ENCODE data around the gene RAD51B.
"Not testable (repeated sequence)": the region's sequence is repeated elsewhere in the genome, so short reads cannot be mapped to it uniquely, and the experiment has no call there.

The RAD51B gene

DNA sequence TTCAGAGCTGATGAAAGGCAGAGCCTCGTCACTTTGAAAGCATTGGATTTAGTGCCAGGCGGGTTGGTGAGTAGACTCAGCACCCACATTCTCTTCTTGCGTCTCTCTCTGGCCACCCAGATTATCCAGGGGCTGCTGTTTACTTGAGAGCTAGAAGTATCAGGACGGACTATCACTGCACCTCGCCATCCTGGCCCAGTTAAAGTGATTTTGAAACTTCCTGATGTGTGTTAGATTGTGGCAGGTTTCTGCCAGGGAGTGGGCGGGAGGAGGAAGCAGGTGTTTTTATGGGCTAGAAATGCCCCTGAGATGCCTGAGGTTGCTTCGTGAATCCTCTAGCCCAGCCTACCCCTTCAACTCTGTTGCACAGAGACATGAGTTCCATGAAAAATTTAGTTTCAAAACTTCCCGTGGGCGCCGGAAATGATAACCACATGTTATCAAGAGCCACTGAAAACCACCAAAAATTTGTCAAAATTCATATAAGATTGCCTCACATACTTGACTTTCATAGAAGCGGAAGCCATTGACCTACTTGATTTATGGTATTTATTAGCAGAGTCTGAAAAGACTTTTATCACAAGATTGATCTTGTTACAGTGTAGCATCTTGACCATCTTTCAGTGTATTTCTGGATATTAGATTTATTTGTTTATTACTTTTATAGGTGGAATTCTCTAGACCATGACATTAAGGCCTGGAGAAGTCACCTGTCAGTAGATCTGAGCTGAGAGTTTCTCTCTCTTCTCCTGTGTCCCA lies 466.0 kb downstream of the RAD51B start:
- DNase-seq = no peak

DNA sequence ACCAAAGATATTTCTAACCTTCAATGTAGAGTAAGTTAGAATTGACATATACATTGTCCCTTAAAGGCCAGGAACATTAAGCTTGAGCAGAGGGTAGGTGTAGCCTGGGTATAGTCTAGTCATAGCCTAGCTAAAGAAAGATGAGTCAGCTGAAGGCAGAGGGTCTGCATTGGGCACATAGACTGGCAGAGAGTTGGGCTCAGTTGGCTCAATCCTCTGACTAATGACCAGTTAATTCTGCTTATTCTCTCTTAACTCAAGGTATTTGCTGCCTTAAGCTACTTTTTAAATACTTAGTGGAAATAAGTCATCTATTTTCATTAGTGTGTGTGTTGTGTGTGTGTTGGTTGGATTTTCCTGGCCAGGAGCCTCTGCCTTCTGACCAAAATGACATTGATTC lies 467.1 kb downstream of the RAD51B start:
- no peak for DNase-seq

DNA sequence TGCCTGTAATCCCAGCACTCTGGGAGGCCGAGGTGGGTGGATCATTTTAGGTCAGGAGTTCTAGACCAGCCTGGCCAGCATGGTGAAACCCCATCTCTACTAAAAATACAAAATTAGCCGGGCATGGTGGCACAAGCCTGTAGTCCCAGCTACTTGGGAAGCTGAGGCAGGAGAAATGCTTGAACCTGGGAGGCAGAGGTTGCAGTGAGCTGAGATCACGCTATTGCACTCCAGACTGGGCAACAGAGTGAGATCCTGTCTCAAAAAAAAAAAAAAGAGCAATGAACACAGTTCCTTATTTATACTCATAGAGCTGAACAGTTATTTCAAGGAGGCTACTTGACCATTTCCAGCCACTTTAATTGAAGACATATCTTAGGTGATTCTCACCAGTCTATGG lies 469.9 kb downstream of the RAD51B start:
- DNase-seq = not testable (repeated sequence)

DNA sequence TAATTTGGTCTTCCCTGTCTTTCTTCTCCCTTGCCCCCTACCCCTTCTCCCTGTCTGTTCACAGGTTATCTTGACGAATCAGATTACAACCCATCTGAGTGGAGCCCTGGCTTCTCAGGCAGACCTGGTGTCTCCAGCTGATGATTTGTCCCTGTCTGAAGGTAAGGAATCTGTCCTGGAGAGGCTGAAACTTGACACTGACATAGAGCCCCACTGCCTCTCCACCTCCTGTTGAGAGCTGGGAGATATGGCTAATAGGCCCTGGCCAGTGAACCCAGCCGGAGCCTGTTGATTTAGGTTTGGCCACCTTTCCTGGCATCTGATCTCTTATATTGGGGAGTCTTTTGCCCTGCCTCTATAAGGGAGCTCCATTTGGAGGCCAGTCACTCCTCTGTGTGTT lies 472.2 kb downstream of the RAD51B start:
- no peak for DNase-seq

DNA sequence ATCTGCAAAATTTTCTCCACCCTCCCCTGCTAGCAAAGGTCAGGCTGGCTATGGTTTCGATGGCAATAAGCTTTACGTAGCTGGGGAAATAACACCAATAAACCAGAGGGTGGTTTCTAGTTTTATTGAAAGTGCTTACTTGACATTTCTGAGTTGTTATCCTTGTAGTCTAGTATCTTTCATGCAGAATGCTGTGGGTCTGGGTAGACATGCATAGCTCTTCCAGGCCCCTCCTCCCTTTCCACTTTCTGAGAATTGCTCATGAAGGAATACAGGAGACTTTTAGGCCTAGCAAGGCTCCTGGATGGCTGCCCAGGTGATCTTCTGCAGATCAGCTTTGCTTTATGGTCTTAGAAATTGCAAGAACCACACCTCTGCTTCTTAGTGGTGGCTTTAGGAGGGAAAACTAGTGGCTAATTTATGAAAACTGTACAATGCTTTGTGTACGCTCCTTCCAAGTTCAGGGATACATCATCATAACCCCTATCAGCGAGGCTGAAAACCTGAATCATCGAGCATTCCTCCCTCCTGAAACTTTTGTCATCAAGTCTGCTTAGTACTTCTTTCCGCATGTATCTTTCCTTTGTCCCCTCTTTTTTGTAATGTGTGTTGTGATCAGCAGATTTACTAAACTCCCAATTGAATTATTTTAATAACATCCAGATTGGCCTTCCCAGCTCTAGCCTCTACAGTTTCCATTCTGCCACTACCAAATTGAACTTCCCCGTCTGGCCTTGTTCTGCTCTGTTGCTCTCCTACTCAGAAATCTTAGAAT lies 473.0 kb downstream of the RAD51B start:
- DNase-seq = no peak

DNA sequence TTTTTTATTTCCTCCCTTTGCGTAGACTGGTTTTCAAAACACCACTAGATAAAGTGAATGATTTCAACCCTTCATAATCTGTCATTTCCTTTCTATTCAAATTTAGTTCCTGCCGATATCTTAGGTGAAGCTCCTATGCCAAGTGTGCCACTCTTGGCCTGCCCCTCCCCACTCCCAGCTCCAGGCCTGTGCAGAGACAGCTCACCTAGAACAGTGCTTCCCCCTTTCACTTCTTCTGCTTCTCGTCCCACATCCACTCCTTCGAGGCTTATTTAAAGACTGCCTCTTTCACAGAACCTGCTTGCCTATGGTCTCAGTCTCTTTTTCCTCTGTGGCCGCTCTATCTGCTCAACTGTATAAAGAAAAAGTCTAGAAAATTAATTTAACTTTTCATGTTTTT lies 473.8 kb downstream of the RAD51B start:
- no peak for DNase-seq

DNA sequence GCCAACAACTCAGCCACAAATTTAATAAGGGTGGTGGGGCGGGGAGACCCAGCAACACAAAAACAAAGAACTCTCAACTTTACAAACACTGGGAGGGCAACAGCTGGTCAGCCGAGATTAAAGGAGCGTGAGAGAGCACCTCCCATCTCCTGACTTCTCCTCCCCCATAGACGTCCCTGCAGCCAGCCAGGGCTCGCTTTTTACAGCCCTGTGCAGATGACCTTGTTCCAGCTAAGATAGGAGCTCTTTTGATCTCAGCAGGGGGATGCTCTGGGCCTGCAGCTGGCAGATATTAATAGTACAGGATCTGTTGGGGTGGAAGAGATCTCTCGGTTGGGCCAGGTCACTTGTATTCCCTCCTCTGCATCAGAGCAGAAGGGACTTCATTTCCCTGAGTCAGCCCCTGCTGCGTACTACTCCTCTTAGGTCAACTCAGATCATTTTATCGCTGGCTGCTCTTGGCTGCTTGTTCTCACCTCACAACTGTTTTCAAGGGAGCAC lies 475.8 kb downstream of the RAD51B start:
- no peak for DNase-seq

DNA sequence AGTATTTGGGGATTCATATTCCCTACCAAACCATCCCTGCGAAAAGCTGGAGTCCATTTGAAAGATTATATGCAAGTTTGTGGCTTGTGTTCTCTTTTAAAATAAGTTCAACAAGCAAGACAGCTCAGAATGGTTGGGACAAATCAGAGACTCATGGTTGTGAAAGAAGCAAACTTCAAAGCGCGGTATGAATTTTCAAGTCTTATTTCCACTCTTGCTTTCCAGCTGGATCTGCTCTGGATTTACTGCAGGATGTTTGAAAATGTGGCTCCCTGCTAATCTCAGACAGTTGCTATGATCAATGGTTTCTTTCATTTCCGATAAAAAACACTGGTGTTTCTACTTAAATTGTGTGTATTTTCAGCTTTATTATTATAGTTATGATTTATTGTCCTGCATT lies 477.5 kb downstream of the RAD51B start:
- DNase-seq = no peak

DNA sequence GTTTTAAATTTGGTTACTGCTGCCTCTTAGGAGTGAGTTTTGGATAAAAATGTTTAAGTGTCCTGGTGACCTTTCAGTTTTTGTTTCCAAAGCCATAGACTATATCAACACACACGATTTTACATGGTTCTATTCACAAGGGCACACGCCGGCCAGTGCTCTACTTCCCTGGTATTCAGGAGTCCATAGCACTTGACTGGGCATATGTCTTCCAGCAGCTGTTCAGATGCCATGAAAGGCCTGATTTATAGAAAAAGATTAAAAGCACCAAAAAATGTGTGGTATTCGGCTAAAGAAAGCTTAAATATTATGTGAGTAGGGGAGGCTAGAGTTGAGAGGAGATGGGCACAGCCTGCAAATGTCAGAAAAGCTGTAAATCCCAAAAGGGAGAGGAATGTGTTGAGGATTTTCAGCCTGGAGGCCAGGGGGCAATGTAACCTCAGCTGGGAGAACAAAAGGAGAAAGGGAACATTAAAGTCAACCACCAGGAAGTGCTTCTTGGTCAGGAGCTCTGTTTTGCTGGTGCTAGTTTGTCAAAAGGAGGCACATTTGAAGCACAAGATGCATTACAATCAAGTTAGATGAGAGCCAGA lies 478.4 kb downstream of the RAD51B start:
- DNase-seq = no peak

DNA sequence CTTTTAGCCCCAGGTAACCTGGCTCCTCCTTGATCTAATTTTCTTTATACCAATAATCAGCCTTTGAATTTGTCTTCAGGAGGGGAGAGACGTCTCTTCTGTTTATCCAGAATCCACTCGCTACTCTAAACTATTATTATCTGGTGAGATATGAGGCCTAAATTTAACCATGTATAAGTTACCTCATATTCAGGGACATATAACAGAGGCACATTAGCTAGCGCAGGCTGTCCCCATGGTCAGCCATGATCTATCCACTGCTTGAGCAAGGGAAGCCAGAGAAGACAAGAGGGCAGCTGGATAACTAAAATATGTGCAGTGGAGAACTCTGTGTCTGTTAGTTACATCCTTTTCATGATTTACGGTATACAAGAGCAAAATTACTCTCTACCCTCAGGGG lies 481.0 kb downstream of the RAD51B start:
- DNase-seq = no peak

DNA sequence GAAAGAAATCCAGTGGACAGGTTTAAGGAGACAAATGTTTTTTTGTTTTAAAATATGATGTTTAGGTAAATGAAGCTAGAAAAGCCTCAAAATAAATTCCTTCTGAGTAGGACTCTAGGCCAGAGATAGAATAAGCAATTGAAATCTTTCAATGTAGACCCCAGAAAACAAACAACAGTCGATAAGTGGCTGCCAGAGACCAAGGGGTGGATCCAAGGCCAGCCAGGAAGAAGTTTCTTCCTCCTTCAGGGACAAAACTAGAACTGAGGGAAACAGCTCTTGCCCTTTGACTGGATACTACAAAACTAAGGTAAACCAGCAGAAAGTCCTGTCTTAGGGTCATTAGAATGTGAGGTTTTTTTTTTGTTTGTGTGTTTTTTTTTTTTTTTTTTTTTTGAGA lies 481.6 kb downstream of the RAD51B start:
- DNase-seq = no peak

DNA sequence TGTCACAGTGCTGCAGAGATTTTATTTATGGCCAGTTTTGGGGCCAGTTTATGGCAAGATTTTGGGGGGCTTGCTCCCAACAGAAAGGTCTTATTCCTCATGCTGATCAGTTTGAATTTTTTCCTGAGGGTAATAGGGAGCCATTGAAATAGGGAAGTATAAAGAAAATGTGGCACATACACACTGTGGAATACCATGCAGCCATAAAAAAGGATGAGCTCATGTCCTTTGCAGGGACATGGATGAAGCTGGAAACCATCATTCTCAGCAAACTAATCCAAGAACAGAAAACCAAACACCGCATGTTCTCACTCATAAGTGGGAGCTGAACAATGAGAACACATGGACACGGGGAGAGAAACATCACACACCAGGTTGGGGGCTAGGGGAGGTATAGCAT lies 483.4 kb downstream of the RAD51B start:
- not testable (repeated sequence) for DNase-seq

DNA sequence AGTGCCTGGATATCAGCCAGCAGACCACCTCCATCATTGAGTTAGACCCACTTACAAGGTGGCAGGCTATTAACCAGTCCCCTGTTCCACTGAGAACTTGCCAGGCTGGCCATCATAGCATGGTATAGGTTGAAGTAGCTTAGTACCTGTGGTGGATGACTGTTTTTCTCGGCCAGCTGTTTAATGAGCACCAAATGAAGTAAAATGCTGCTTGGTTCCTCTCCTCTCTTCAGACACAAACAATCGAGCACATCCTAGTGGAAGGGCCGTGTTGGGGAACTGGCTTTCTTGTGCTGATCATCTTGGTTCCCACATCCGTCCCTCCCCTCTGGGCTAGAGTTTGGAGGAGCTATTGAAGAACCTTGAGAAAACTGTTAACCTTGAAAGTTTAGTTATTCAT lies 486.2 kb downstream of the RAD51B start:
- DNase-seq = no peak

DNA sequence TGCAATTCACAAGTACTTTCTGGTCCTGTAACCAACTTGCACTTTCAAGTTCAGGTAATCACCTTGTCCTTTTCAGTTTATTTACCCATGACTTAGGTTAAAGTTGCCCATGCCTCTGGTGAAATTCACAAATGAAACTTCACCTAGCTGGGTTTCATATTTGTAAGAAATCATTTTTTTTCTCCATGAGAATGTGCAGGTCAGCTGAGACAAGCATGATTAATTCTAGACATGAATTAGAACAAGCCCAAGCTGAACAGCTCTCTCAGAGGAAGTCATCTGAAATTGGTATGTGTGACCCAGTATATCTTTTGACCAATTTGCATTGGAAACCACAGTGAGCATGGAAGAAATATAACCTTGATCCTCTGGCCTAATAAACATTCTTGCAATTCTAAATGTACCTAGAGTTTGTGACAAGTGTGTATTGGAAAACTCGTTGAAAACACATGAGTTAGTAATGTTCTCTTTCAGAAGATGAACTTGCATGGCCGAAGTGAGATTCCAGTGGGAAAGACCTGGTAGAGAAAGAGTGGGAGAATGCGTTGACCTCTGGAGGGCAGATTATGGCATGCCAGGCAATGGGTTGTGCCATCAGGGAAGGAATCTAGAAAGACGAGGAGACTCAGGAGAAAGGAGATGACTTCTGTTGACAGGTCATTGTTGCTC lies 486.8 kb downstream of the RAD51B start:
- DNase-seq = no peak

DNA sequence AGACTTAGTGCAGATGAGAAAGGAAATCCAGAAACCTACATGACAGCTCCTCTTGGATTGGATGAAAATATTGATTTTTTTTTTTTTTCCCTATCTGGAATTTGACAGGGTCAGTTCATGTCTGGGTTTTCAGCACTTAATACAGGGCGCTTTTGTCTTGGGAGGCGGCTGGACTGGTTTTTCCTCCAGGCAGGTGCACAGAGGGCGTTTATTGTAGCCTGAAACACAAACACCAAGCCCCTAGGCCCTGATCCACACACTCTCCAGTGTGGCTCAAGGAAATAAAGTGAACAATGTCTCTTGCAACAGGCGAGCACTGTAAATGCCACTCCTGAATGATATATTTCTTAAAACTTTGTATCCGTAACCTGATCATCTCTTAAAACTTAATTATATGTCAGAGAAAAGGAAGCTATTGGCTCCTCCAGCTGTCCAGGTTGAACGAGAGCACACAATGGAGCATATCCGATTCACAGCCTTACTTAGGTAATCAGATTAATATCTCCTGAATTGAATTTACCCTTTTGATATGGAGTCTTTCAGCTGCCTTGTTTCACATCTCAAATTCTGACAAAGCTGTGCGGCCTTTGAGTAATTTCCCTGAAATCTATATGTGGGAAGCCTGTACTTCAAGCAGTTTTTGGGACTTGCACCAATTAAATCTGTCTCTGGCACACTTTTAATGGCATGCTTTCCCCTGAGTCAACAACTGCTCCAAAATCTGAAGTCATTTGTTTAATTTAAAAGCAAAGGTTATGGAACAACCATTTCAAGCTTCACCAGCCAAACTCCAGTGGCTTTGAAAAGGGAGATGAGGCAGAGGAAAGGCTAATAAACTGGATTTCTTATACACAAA lies 487.6 kb downstream of the RAD51B start:
- peak; percentile 68 for DNase-seq

DNA sequence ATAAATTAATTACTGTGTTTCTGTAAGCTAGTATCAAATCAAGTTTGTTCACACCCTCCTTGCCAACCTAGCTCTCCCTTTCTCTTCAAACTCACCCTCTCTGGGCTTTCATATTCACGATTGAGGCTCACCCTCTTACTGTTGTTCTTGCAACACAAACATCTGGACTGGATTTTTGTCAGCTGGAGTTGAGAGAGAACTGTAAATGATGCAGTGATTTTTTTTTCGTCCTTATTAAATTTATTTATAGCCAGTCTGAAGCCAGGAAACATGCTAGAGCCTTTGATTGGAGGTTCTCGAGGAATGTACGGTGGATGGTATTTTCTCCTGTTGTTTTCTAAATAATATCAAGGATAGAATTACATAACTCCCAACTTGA lies 488.2 kb downstream of the RAD51B start:
- no peak for DNase-seq

DNA sequence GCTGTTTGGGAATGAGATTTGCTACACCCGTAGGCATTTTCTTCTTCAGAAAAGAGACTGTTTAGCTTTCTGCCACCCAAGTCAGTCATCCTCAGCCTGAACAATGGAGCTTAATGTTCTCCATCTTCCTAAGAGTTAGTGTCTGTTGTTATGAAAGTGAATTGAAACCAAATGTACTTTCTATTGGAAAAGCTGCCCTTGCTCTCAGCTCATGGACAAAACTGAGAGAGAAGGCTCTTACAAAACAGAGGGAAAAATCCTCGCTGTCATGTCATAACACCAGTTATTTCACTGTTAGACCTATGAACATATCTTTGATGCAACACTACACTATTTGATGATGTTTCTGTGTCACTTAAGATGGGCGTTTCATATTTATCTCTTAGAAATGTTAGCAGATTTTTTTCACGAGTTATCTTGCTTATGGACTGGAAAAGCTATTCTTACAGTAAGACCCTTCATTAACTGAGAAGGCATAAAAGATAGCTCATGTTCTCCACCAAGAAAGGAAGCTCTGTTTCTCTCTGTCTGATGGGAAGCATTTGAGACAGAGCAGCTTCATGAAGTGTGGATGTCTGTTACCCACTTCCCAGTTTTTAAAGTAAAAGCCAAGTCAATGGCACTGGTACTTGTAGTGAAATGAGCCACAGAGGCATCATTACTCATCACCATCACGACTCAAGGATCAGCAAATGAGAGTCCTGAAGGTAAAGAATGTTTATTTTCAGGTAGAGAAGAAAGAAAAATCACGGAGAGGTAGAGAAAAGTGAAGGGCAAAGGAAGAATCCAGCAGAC lies 489.3 kb downstream of the RAD51B start:
- DNase-seq = no peak

DNA sequence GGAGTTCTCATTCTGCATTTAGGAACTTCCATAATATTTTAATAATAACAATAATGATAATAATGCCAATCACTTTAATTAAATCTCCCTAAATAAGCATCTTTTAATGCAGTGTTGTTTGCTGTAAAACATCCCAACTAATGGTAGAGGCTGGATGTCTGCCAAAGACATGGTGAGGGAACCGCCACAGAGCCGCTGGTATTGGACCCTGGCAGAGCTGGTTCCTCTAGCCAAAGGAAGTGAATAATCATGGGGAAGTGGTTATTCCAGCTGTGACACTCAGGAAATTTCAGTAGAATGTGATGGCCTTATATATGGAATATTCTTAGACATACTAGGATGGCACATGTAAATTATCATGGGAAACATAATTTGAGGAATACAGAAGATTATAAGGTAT lies 490.0 kb downstream of the RAD51B start:
- DNase-seq = no peak

DNA sequence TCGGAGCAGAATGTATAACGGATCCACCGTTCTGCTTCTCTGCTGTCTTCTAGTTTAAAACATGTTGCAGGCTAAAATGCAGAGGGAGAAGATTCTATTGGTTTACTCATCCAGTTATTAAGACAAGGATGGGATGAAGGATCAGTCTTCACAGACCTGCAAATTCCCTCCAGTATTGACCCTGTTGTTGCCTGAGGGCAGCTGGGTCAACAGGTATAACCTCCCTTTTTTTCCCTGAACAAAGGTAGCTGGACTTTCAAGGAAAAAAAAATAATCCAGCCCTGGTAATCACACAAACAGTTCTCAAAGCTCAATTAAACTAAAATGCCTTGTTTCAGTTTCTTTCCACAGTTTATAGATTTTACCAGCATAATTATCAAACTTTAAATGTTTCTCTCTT lies 492.7 kb downstream of the RAD51B start:
- no peak for DNase-seq

DNA sequence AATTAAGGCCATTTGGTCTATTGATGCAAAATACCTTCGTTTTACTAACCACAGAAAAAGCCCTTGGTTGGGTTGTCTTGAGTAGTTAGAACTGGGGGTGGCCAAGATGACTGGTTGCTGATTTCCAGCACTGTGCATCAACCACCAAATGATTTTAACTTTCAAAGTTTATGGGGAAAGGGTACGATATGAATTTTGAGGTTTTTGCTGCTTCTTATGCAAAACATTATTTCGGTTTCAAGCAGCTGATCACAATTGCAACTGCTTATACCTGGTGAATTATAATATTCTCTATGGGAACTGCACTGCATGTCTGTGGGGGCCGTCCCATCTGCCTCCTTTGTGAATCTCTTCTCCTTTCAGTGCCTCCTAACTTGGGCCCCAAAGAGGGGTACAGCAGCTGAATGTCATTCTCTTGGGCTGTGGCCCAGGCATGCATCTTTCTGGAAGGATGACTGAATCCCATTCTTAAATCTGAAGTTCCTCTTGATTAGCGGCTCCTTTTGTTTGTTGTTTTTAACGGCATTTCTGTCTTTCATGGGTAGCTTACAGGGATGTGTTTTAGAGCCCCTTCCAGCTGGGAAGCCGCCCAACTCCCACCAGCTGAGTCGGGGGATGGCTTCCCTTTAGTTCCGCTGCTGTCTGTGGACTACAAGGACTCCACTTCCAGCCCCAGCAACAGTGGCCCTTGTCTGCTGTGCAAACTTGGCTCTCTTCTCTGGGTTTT lies 493.5 kb downstream of the RAD51B start:
- no peak for DNase-seq

DNA sequence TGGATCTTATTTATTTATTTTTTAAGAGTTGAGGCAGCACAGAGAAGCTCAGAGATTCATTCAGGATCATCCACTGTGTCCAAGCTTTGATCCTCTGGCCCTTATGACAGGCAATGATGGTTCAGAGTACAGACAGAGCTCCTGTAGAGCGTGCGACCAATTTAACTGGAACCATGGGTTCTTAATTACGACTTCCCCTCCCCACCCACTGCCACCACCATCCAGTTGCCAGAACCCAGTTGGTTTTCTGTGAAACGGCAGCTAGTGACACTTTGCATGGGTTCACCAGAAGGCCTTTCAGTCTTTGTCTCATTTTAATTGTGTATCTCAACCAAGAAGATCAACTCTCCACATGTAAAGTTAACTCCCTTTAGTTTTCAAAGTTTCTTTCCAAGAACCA lies 495.1 kb downstream of the RAD51B start:
- DNase-seq = no peak

Measured in NCI-H526 treated with DMSO at 0.1 percent for 48 hours (cell line).